Measurements from ENCODE around the gene LRRC43.

GRCh38 chr12:122133192-122133950, 49.6 kb upstream of the LRRC43 start:
- TF ChIP-seq CTCF (IDR thresholded peaks at IDR 0.05) (peak; percentile 13), EZH2 (IDR thresholded peaks at IDR 0.05) (no peak)

All from neural progenitor cell (in vitro differentiated cells).